ENCODE results near the gene CACNA2D3.
A peak's percentile ranks its signal among the peaks of the same experiment; 100 is the strongest.

Gene CACNA2D3

GRCh38 chr3:54649551-54649950 lies 527.2 kb downstream of the CACNA2D3 start:
- DNase-seq, result no peak

- DNase-seq, result no peak
These were observed 531.3 kb downstream of the CACNA2D3 start for GRCh38 chr3:54653456-54654195.

- no peak for DNase-seq
These were observed 532.4 kb downstream of the CACNA2D3 start for GRCh38 chr3:54654776-54655175.

GRCh38 chr3:54659347-54659746 lies 537.0 kb downstream of the CACNA2D3 start:
- no peak for DNase-seq

GRCh38 chr3:54660714-54661132 lies 538.4 kb downstream of the CACNA2D3 start:
- DNase-seq, result no peak

- no peak for DNase-seq
These were observed 538.8 kb downstream of the CACNA2D3 start for GRCh38 chr3:54661151-54661550.

GRCh38 chr3:54663501-54664011 lies 541.2 kb downstream of the CACNA2D3 start:
- no peak for DNase-seq

- DNase-seq, result no peak
These were observed 542.8 kb downstream of the CACNA2D3 start for GRCh38 chr3:54665016-54665600.

GRCh38 chr3:54668236-54668635 lies 545.9 kb downstream of the CACNA2D3 start:
- peak; percentile 18 for DNase-seq

GRCh38 chr3:54670201-54671000 lies 548.0 kb downstream of the CACNA2D3 start:
- DNase-seq, result no peak

- DNase-seq, result no peak
These were observed 549.2 kb downstream of the CACNA2D3 start for GRCh38 chr3:54671511-54671910.

GRCh38 chr3:54676087-54676486 lies 553.7 kb downstream of the CACNA2D3 start:
- DNase-seq, result no peak

- no peak for DNase-seq
These were observed 559.4 kb downstream of the CACNA2D3 start for GRCh38 chr3:54681706-54682105.

- DNase-seq, result no peak
These were observed 562.9 kb downstream of the CACNA2D3 start for GRCh38 chr3:54685213-54685612.

GRCh38 chr3:54691289-54691771 lies 569.0 kb downstream of the CACNA2D3 start:
- no peak for DNase-seq

- DNase-seq, result no peak
These were observed 574.0 kb downstream of the CACNA2D3 start for GRCh38 chr3:54696313-54696712.

- DNase-seq, result no peak
These were observed 575.7 kb downstream of the CACNA2D3 start for GRCh38 chr3:54698054-54698453.

GRCh38 chr3:54703923-54704322 lies 581.6 kb downstream of the CACNA2D3 start:
- DNase-seq, result no peak

GRCh38 chr3:54705730-54706129 lies 583.4 kb downstream of the CACNA2D3 start:
- no peak for DNase-seq

- no peak for DNase-seq
These were observed 584.4 kb downstream of the CACNA2D3 start for GRCh38 chr3:54706738-54707137.

- DNase-seq, result no peak
These were observed 587.4 kb downstream of the CACNA2D3 start for GRCh38 chr3:54709785-54710184.

GRCh38 chr3:54710954-54711353 lies 588.6 kb downstream of the CACNA2D3 start:
- DNase-seq, result no peak

GRCh38 chr3:54712539-54712938 lies 590.2 kb downstream of the CACNA2D3 start:
- no peak for DNase-seq

All from NCI-H1092 (cell line).